Upper lobe of right lung (tissue), 1 donor: ENCODE measurements around the gene CDCP2. TPM values are rescaled to one million over a fixed set of nuclear protein-coding genes. Genes with fewer than 3 reads are reported as not detected.

Experiments used
- ATAC-seq: fragments of 200-7000 bp; cut with Tn5 transposase; one replicate; pipeline ENCODE4 v1.9.1; 2020; ENCODE audit warnings: mild to moderate bottlenecking, moderate library complexity
- DNase-seq: peaks from one replicate; pipeline ENCODE4 v3.0.0-alpha.2; 2020
- H3K27ac ChIP-seq: fragments of 200-600 bp; one replicate; pipeline ENCODE4 v1.8.0; 2022
- H3K27me3 ChIP-seq: fragments of 200-600 bp; one replicate; pipeline ENCODE4 v1.8.0; 2022; ENCODE audit warnings: mild to moderate bottlenecking
- H3K36me3 ChIP-seq: fragments of 200-600 bp; one replicate; pipeline ENCODE4 v1.8.0; 2022
- H3K4me1 ChIP-seq: fragments of 200-600 bp; one replicate; pipeline ENCODE4 v1.8.0; 2022
- H3K4me3 ChIP-seq: fragments of 200-600 bp; one replicate; pipeline ENCODE4 v1.8.0; 2022; ENCODE audit warnings: mild to moderate bottlenecking
- H3K9me3 ChIP-seq: fragments of 200-600 bp; one replicate; pipeline ENCODE4 v1.8.0; 2022
- intact Hi-C: fragments of 100-400 bp; cut with DNase I; formaldehyde crosslinking; loops from one replicate; pipeline ENCODE4 v1.11.0; 2022
- total RNA-seq: library from RNA; stranded (reverse); fragmentation: NEBNext Ultra II Directional; extraction: Animal tissue kit (Norgen Biotek cat#: 25700); gene quantifications from one replicate; pipeline ENCODE4 v1.2.1, GENCODE V29; 2021
- TF ChIP-seq, protein P1 (sequence below): fragments of 200-600 bp; IDR thresholded peaks from one replicate; pipeline ENCODE4 v1.8.0; 2022; ENCODE audit warnings: antibody characterized with exemption
- donor health status: DM: no; HTN: yes; CAD: no; lungs with severe emphysema.

The CDCP2 gene
- total RNA-seq, 1 donor from 2014 or later, result 0.35 TPM

DNA sequence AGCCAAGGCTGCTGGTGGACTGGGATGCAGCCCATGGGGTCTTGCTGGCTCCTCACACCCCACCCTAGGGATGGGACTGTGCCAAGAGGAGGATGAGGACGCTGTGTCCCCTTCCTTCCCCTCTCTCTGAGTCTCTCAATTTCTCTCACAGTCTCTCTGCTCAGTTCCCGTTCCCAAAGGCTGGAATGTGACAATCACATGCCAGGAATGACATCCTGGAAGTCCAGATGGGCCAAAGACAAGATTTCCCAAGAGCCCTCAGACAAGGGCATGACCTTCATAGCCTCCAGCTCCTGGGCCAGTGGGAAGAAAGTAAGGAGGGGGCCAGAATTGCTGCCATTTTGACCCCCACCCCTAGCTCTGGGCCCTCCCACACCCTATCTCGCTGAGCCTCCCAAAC lies 7.6 kb upstream of the CDCP2 start:
- Histone ChIP-seq H3K36me3 (no peaks in the 10 kb centered on the region), H3K27me3 (no peaks in the 10 kb centered on the region), H3K4me1 (peaks cover 5% of the 10 kb centered on the region), H3K9me3 (no peaks in the 10 kb centered on the region), H3K27ac (no peak overlapping the region), H3K4me3 (no peak overlapping the region)
- TF ChIP-seq, protein P1, sequence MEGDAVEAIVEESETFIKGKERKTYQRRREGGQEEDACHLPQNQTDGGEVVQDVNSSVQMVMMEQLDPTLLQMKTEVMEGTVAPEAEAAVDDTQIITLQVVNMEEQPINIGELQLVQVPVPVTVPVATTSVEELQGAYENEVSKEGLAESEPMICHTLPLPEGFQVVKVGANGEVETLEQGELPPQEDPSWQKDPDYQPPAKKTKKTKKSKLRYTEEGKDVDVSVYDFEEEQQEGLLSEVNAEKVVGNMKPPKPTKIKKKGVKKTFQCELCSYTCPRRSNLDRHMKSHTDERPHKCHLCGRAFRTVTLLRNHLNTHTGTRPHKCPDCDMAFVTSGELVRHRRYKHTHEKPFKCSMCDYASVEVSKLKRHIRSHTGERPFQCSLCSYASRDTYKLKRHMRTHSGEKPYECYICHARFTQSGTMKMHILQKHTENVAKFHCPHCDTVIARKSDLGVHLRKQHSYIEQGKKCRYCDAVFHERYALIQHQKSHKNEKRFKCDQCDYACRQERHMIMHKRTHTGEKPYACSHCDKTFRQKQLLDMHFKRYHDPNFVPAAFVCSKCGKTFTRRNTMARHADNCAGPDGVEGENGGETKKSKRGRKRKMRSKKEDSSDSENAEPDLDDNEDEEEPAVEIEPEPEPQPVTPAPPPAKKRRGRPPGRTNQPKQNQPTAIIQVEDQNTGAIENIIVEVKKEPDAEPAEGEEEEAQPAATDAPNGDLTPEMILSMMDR, result no peak
- ATAC-seq (peak; percentile 26), DNase-seq (no peak)
- intact Hi-C loops, result no loop called here

DNA sequence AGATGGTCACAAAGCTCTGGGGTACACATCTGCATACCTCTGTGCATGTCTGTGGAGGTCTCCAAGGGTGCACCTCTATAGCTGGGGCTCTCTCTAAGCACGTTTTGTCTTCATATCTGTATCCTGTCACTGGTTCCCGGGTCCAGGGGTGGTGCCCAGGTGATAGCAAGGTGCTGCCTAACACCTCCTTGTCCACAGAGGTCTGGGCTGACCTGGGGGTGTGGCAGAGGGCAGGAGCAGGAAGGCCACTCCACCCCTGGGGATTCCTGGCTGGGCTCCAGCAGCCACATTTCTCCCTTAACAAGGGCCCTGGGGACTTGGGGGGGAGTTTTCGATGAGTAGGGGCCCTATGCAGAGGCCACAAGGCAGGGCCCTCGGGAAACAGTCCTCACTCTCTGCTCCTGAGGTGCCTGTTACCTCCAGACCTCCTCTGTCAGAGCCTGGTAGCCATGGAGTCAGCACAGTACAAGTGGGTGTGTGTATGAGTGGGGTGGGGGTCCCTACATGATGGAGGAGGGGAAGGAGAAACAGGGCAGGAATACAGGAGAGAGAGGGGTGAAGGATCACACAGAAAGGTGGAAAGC lies 7.0 kb upstream of the CDCP2 start:
- H3K4me1 ChIP-seq, result peaks cover 5% of the 10 kb centered on the region
- H3K27ac ChIP-seq, result no peak overlapping the region
- H3K27me3 ChIP-seq, result no peaks in the 10 kb centered on the region
- no peaks in the 10 kb centered on the region for H3K36me3 ChIP-seq
- ATAC-seq (no peak), DNase-seq (peak; percentile 56)
- H3K4me3 ChIP-seq, result no peak overlapping the region
- no peaks in the 10 kb centered on the region for H3K9me3 ChIP-seq
- TF ChIP-seq, protein P1, result no peak
- intact Hi-C loops, result no loop called here

DNA sequence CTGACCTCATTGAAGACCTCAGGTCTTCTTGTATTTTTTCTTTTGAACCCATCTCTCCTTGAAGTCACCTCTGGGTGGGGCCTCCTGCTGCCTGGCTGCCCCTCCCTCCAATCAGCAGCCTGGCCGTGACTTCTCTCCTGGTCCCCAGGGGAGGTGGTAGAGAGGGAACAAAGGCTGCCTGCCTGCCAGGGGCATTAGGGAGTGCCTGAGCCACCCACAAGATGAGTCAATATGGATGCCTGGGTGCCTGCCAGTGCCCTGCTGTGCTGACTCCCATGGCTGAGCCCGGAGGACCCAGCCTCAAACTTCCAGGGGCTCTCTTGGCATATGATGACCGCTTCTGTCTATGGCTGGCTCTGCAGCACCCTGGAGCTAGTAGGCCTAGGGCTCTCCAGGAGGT lies 5.3 kb upstream of the CDCP2 start:
- TF ChIP-seq, protein P1, result no peak
- DNase-seq (peak; percentile 15), ATAC-seq (no peak)
- Histone ChIP-seq H3K36me3 (no peaks in the 10 kb centered on the region), H3K4me3 (no peak overlapping the region), H3K27me3 (no peaks in the 10 kb centered on the region), H3K9me3 (no peaks in the 10 kb centered on the region), H3K4me1 (peaks cover 15% of the 10 kb centered on the region), H3K27ac (no peak overlapping the region)
- intact Hi-C loops, result no loop called here

DNA sequence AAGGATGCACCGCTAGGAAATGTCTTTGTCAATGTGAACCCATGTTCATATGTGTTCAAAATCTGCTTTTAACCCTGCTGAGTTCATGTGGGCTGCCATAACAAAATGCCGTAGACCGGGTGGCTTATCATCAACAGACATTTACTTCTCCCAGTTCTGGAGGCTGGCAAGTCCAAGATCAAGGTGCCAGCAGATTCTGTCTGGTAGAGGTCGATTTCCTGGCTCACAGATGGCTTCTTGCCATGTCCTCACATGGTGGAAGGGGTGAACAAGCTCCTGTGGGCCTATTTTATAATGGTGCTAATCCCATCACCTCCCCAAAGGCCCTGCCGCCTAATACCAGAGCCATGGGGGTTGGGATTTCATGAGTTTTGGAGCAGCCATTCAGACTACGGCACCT lies 4.6 kb upstream of the CDCP2 start:
- ATAC-seq (no peak), DNase-seq (no peak)
- no peaks in the 10 kb centered on the region for H3K9me3 ChIP-seq
- no peak overlapping the region for H3K27ac ChIP-seq
- no peak overlapping the region for H3K4me3 ChIP-seq
- H3K36me3 ChIP-seq, result no peaks in the 10 kb centered on the region
- TF ChIP-seq, protein P1, result no peak
- H3K4me1 ChIP-seq, result peaks cover 15% of the 10 kb centered on the region
- intact Hi-C loops, result no loop called here
- H3K27me3 ChIP-seq, result no peaks in the 10 kb centered on the region

DNA sequence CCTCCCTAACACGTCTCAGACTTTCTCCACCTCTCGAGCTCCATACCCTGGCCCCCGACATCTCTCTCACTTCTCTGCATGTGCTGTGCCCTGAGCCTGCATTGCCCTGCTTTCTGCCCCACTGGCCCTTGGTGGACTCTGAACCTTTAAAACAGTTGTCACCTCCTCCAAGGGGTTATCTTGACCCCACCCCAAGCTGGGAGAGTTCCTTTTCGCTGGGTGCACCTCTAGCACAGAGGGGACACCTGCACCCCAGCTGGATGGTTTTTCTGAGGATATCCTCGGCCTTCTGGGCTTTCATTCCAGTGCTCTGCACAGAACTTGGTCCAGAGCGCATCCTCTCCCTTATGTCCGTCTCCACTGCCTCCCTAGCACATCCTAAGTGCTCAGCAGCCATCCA lies 4.2 kb upstream of the CDCP2 start:
- no peak overlapping the region for H3K4me3 ChIP-seq
- DNase-seq (no peak), ATAC-seq (no peak)
- peaks cover 15% of the 10 kb centered on the region for H3K4me1 ChIP-seq
- intact Hi-C loops, result no loop called here
- TF ChIP-seq, protein P1, result no peak
- no peaks in the 10 kb centered on the region for H3K27me3 ChIP-seq
- no peak overlapping the region for H3K27ac ChIP-seq
- H3K9me3 ChIP-seq, result no peaks in the 10 kb centered on the region
- no peaks in the 10 kb centered on the region for H3K36me3 ChIP-seq

DNA sequence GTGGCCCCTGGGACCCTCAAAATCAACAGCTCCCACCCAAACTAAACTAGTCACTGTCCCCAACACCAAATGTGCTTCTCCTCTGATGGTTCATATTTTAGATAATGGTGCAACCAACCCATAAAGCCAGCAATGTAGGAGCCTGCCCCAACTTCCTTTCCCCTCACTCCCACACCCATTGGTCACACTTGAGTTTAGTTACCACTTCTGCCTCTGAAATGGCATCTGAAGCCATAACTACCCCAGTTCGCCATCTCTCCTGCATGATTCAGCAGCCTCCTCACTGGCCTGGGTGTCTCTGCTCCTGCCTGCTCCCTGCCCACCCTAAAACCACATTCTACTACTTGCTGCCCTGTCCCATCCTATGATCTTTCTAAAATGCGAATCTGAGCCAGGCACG lies 3.4 kb upstream of the CDCP2 start:
- Histone ChIP-seq H3K27ac (no peak overlapping the region), H3K9me3 (no peaks in the 10 kb centered on the region), H3K27me3 (no peaks in the 10 kb centered on the region), H3K4me1 (peaks cover 15% of the 10 kb centered on the region), H3K36me3 (no peaks in the 10 kb centered on the region), H3K4me3 (no peak overlapping the region)
- intact Hi-C loops, result no loop called here
- TF ChIP-seq, protein P1, result no peak
- ATAC-seq (no peak), DNase-seq (no peak)
